Activated CD4-positive, CD25-positive, alpha-beta regulatory T cell (primary cell): Measurements from ENCODE around the gene CIDEC.

ENCODE experiments used
- DNase-seq, 4 experiments: peaks; one replicate each; lab custom pipeline; 2025; lab: John Stamatoyannopoulos, UW

Gene CIDEC

GRCh38 chr3:9879830-9880549 lies at the start of gene CIDEC:
TSS of gene CIDEC (minus strand) at chr3:9880253. CDS start at chr3:9878486, 1,767 bp downstream.
- no peak for DNase-seq

- DNase-seq: no peak
These were observed 48.1 kb upstream of the CIDEC start for GRCh38 chr3:9928158-9928557.

- no peak for DNase-seq
These were observed 38.4 kb upstream of the CIDEC start for GRCh38 chr3:9918261-9919038.

- DNase-seq: no peak
These were observed 37.8 kb upstream of the CIDEC start for GRCh38 chr3:9917820-9918219.

- no peak for DNase-seq
These were observed 37.0 kb upstream of the CIDEC start, which contains the start of gene IL17RC for GRCh38 chr3:9916734-9917680. TSS of gene IL17RC (plus strand) at chr3:9917098. CDS start at chr3:9917316, 218 bp downstream.

- DNase-seq: no peak
These were observed 36.3 kb upstream of the CIDEC start for GRCh38 chr3:9916346-9916733.

GRCh38 chr3:9915254-9916141 lies 35.4 kb upstream of the CIDEC start:
- DNase-seq: no peak

GRCh38 chr3:9914559-9915253 lies 34.7 kb upstream of the CIDEC start:
- no peak for DNase-seq

GRCh38 chr3:9914011-9914410 lies 34.0 kb upstream of the CIDEC start:
- no peak for DNase-seq

GRCh38 chr3:9913601-9914000 lies 33.5 kb upstream of the CIDEC start:
- DNase-seq: no peak

- no peak for DNase-seq
These were observed 32.4 kb upstream of the CIDEC start for GRCh38 chr3:9912294-9912935.

- no peak for DNase-seq
These were observed 31.8 kb upstream of the CIDEC start for GRCh38 chr3:9911863-9912262.

GRCh38 chr3:9909221-9910013 lies 29.4 kb upstream of the CIDEC start:
- DNase-seq: no peak

GRCh38 chr3:9908286-9908685 lies 28.2 kb upstream of the CIDEC start:
- DNase-seq: no peak

- no peak for DNase-seq
These were observed 26.4 kb upstream of the CIDEC start for GRCh38 chr3:9906480-9906879.

- no peak for DNase-seq
These were observed 23.9 kb upstream of the CIDEC start for GRCh38 chr3:9903904-9904303.

- no peak for DNase-seq
These were observed 23.2 kb upstream of the CIDEC start for GRCh38 chr3:9903238-9903624.

- no peak for DNase-seq
These were observed 22.6 kb upstream of the CIDEC start, which contains the start of gene IL17RE for GRCh38 chr3:9902372-9903237. TSS of gene IL17RE (plus strand) at chr3:9902848. CDS start at chr3:9902933, 85 bp downstream.
